Hindlimb muscle (tissue), 1 donor: Measurements from ENCODE around the gene TGFBR2. TPM values are rescaled to one million over a fixed set of nuclear protein-coding genes. Genes with fewer than 3 reads are reported as not detected.

ENCODE experiments used
- DNase-seq: peaks from one replicate; pipeline ENCODE4 v3.0.0-alpha.2; 2013
- polyA plus RNA-seq: library from polyadenylated mRNA; unstranded; fragments of 120-200 nt; gene quantifications from one replicate; pipeline ENCODE4 v1.2.1, GENCODE V29; 2013; ENCODE audit not compliant: insufficient read length

Gene TGFBR2
- polyA plus RNA-seq, 1 donor = 61.4 TPM

- peak; percentile 59 for DNase-seq
These were observed 87.2 kb downstream of the TGFBR2 start for GRCh38 chr3:30693470-30694120.

- no peak for DNase-seq
These were observed 87.7 kb downstream of the TGFBR2 start for GRCh38 chr3:30694148-30694547.

- no peak for DNase-seq
These were observed 88.3 kb downstream of the TGFBR2 start for GRCh38 chr3:30694668-30695067.

- no peak for DNase-seq
These were observed 89.1 kb downstream of the TGFBR2 start for GRCh38 chr3:30695302-30696061.

GRCh38 chr3:30696403-30696819 lies 90.0 kb downstream of the TGFBR2 start:
- no peak for DNase-seq

GRCh38 chr3:30696896-30697295 lies 90.5 kb downstream of the TGFBR2 start:
- DNase-seq = no peak

- DNase-seq = no peak
These were observed 92.1 kb downstream of the TGFBR2 start for GRCh38 chr3:30698549-30698948.

GRCh38 chr3:30699927-30700326 lies 93.5 kb downstream of the TGFBR2 start:
- DNase-seq = no peak

GRCh38 chr3:30700702-30701321 lies 94.4 kb downstream of the TGFBR2 start:
- no peak for DNase-seq

GRCh38 chr3:30702038-30702827 lies 95.8 kb downstream of the TGFBR2 start:
- DNase-seq = no peak

- no peak for DNase-seq
These were observed 96.5 kb downstream of the TGFBR2 start for GRCh38 chr3:30702828-30703397.

GRCh38 chr3:30704931-30705890 lies 98.8 kb downstream of the TGFBR2 start:
- no peak for DNase-seq

- DNase-seq = no peak
These were observed 101.4 kb downstream of the TGFBR2 start for GRCh38 chr3:30707825-30708224.

GRCh38 chr3:30708472-30708871 lies 102.1 kb downstream of the TGFBR2 start:
- DNase-seq = no peak

GRCh38 chr3:30710017-30710416 lies 103.6 kb downstream of the TGFBR2 start:
- DNase-seq = no peak

- DNase-seq = no peak
These were observed 104.8 kb downstream of the TGFBR2 start for GRCh38 chr3:30711151-30711550.

- no peak for DNase-seq
These were observed 105.5 kb downstream of the TGFBR2 start for GRCh38 chr3:30711867-30712266.

- no peak for DNase-seq
These were observed 106.6 kb downstream of the TGFBR2 start for GRCh38 chr3:30712991-30713390.

GRCh38 chr3:30713885-30714503 lies 107.6 kb downstream of the TGFBR2 start:
- DNase-seq = no peak

GRCh38 chr3:30719536-30719935 lies 113.1 kb downstream of the TGFBR2 start:
- no peak for DNase-seq
